Neural progenitor cell (in vitro differentiated cells): ENCODE results near the gene DISP1.

Experiments
- CTCF ChIP-seq: fragments of 200-600 bp; sonication (generic); IDR thresholded peaks from 2 replicates; pipeline ENCODE4 v1.5.1; 2017; ENCODE audit warnings: antibody characterized with exemption, mild to moderate bottlenecking
- EZH2 ChIP-seq: fragments of 200-600 bp; sonication (generic); IDR thresholded peaks from 2 replicates; pipeline ENCODE4 v1.6.1; 2017; ENCODE audit warnings: antibody characterized with exemption, mild to moderate bottlenecking, moderate library complexity
- EZH2phosphoT487 ChIP-seq: fragments of 200-600 bp; sonication (generic); IDR thresholded peaks from 2 replicates; pipeline ENCODE4 v1.6.1; 2017; ENCODE audit warnings: antibody characterized with exemption

- TF ChIP-seq CTCF (no peak), EZH2 (no peak), EZH2phosphoT487 (no peak)
Measured at GRCh38 chr1:222829868-222830267, 15.0 kb downstream of the DISP1 start.
